LNCaP clone FGC (cell line): ENCODE results near the gene ZDHHC6.

Experiments used
- DNase-seq: peaks from one replicate; pipeline ENCODE4 v3.0.0-alpha.2; 2011; ENCODE audit warnings: low read depth
- H3K4me3 ChIP-seq: 2 replicates; pipeline ENCODE4 v1.5.1; 2011; ENCODE audit warnings: mild to moderate bottlenecking, low read depth, low read length, control low read depth
- CTCF ChIP-seq: IDR thresholded peaks from 2 replicates; pipeline ENCODE4 v1.5.1; 2012; ENCODE audit warnings: mild to moderate bottlenecking; ENCODE audit not compliant: control insufficient read depth, insufficient read depth; ENCODE audit errors: extremely low read depth

ZDHHC6 gene

DNA sequence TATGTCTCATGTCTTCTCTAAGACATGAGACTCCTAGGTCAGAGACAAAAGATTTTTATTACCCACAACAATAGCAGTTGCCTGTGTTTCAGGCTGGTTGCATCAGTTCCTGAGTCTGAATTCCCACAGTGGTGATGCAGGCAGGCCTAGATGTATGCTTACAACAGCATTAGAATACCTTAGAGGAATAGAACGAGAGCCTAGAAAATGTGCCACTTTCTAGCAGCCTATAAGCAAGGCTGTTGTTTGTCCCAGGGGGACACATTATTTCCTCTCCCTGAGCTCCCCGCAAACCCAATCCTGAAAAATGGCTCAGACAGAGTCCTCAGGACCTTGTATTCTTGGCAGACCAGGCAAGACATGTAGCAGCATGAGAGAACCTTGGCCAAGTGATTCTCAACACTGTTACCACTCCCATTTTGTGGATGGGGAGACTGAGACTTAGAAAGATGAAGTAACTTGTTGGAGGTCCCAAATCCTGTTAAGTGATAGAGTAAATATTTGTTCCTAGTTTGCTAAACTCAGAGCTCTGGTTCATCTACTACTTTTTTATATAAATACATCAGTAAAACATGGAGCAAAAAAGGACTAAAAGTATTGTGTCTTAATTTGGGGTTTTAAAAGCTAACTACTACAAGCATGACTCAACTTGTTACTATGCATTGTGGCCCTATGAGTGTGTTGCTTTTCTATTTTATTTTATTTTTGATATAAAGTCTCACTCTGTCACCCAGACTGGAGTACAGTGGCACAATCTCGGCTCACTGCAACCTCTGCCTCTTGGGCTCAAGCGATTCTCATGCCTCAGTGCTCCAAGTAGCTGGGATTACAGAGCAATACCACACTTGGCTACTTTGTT is 14.5 kb upstream of the ZDHHC6 start:
- H3K4me3 ChIP-seq = no peak overlapping the region
- no peak for TF ChIP-seq CTCF
- DNase-seq = no peak

GRCh38 chr10:112460366-112460765 is 13.7 kb upstream of the ZDHHC6 start:
- DNase-seq = no peak
- H3K4me3 ChIP-seq = no peak overlapping the region
- TF ChIP-seq CTCF = no peak

- no peak overlapping the region for H3K4me3 ChIP-seq
- no peak for TF ChIP-seq CTCF
- DNase-seq = no peak
Measured at GRCh38 chr10:112456533-112456932, 9.8 kb upstream of the ZDHHC6 start.

DNA sequence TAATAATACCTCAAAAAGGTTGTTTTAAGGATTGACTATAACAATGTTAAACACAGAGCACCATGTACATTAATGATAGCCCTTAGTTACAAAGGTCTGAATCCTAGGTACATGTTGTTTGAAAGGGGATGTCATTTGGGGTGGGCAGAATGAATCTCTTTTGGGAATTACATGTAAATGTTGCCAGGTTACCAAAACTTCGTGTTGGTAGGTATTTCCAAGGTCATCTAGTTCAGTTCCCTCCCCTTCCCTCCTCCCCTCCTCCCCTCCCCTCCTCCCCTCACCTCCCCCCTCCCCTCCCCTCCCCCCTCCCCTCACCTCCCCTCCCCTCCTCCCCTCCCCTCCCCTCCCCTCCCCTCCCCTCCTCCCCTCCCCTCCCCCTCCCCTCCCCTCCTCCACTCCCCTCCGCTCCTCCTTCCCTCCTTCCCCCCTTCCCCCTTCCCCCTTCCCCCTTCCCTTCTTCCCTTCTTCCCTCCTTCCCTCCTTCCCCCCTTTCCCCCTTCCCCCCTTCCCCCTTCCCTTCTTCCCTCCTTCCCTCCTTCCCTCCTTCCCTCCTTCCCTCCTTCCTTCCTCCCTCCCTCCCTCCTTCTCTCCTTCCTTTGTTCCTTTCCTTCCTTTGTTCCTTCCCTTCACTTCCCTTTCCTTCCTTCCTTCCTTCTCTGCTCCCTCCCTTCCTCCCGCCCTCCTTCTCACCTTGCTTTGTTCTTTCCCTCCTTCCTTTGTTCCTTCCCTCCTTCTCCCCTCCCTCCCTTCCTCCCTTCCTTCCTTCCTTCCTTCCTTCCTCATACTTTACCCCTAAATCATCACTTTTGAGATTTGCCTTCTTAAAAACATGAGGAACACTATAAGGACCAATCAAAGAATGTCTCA is 8.4 kb upstream of the ZDHHC6 start:
- no peak overlapping the region for H3K4me3 ChIP-seq
- TF ChIP-seq CTCF = no peak
- DNase-seq = no peak

- no peak for TF ChIP-seq CTCF
- no peak for DNase-seq
- H3K4me3 ChIP-seq = no peak overlapping the region
Measured at GRCh38 chr10:112448888-112449287, 2.2 kb upstream of the ZDHHC6 start.

DNA sequence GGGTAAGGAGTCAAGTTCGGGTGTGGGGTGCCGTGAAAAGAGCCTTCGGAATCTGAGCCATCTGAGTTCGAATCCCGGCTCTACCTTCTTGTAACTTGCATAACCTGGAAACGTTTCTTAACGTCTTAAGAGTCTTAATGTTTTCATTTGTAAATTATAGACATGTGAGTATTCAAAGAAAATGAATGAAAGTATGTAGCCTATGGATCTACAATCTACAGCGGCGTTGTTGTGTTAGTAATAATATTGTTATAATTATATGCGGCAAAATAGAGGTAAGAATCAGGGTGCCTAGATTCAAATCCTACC is 860 bp upstream of the ZDHHC6 start:
- DNase-seq = no peak
- TF ChIP-seq CTCF = no peak
- peak overlapping the region; percentile 99 for H3K4me3 ChIP-seq
